GM19099 (cell line): ENCODE results near the gene TBC1D4.

Experiments
- POLR2A ChIP-seq: IDR thresholded peaks from 3 replicates; pipeline ENCODE4 v1.6.1; 2011; ENCODE audit warnings: low read depth; ENCODE audit not compliant: insufficient read length; ENCODE audit errors: extremely low read depth

Gene TBC1D4

GRCh38 chr13:75393839-75394520 lies 88.0 kb downstream of the TBC1D4 start:
- no peak for TF ChIP-seq POLR2A

GRCh38 chr13:75391432-75392100 lies 90.4 kb downstream of the TBC1D4 start:
- TF ChIP-seq POLR2A, result no peak

GRCh38 chr13:75390229-75390628 lies 91.7 kb downstream of the TBC1D4 start:
- no peak for TF ChIP-seq POLR2A

- no peak for TF ChIP-seq POLR2A
Measured at GRCh38 chr13:75385708-75386083, 96.3 kb downstream of the TBC1D4 start.

GRCh38 chr13:75384879-75385707 lies 96.9 kb downstream of the TBC1D4 start:
- no peak for TF ChIP-seq POLR2A

GRCh38 chr13:75383064-75383715 lies 98.8 kb downstream of the TBC1D4 start:
- no peak for TF ChIP-seq POLR2A

GRCh38 chr13:75378301-75378700 lies 103.7 kb downstream of the TBC1D4 start:
- no peak for TF ChIP-seq POLR2A

GRCh38 chr13:75376792-75377402 lies 105.1 kb downstream of the TBC1D4 start:
- no peak for TF ChIP-seq POLR2A

- no peak for TF ChIP-seq POLR2A
Measured at GRCh38 chr13:75375329-75375728, 106.6 kb downstream of the TBC1D4 start.

- no peak for TF ChIP-seq POLR2A
Measured at GRCh38 chr13:75373988-75374387, 108.0 kb downstream of the TBC1D4 start.

- TF ChIP-seq POLR2A, result no peak
Measured at GRCh38 chr13:75372923-75373841, 108.8 kb downstream of the TBC1D4 start.

GRCh38 chr13:75372517-75372916 lies 109.5 kb downstream of the TBC1D4 start:
- TF ChIP-seq POLR2A, result no peak

- no peak for TF ChIP-seq POLR2A
Measured at GRCh38 chr13:75371203-75371602, 110.8 kb downstream of the TBC1D4 start.

- no peak for TF ChIP-seq POLR2A
Measured at GRCh38 chr13:75370774-75371173, 111.2 kb downstream of the TBC1D4 start.
